HUES64 (cell line): Measurements from ENCODE around the gene CNNM1.

Experiments
- H3K27ac ChIP-seq: 2 replicates; pipeline ENCODE4 v1.7.0; 2013; ENCODE audit warnings: low read depth, low read length, inconsistent platforms
- H3K27me3 ChIP-seq: 2 replicates; pipeline ENCODE4 v1.6.1; 2013; ENCODE audit warnings: mild to moderate bottlenecking, low read length; ENCODE audit not compliant: insufficient read depth
- H3K36me3 ChIP-seq: 2 replicates; pipeline ENCODE4 v1.6.1; 2013; ENCODE audit warnings: mild to moderate bottlenecking, low read length; ENCODE audit not compliant: insufficient read depth
- H3K4me1 ChIP-seq: 2 replicates; pipeline ENCODE4 v1.6.1; 2013; ENCODE audit warnings: mild to moderate bottlenecking, low read length, moderate library complexity; ENCODE audit not compliant: insufficient read depth
- H3K4me3 ChIP-seq: 2 replicates; pipeline ENCODE4 v1.5.1; 2013; ENCODE audit warnings: mild to moderate bottlenecking, low read length, moderate library complexity
- H3K9ac ChIP-seq: 2 replicates; pipeline ENCODE4 v1.6.1; 2013; ENCODE audit warnings: mild to moderate bottlenecking, low read depth, low read length
- H3K9me3 ChIP-seq: 2 replicates; pipeline ENCODE4 v1.6.1; 2013; ENCODE audit warnings: low read depth, low read length; ENCODE audit not compliant: insufficient read depth
- WGBS: fragments of 150-250, 120-280 bp; methylation state at CpG from one replicate; pipeline ENCODE4 v1.1.7; 2013; ENCODE audit warnings: missing lambda C conversion rate; 5-methylcytosine and 5-hydroxymethylcytosine counted together

Gene CNNM1

GRCh38 chr10:99337901-99338300, 8.7 kb downstream of the CNNM1 start:
- Histone ChIP-seq H3K9me3 (no peaks in the 10 kb centered on the region), H3K27me3 (peaks cover 3% of the 10 kb centered on the region; the same call in 1 of the 2 replicates), H3K4me1 (no peaks in the 10 kb centered on the region), H3K9ac (no peak overlapping the region), H3K36me3 (no peaks in the 10 kb centered on the region), H3K4me3 (no peak overlapping the region), H3K27ac (no peak overlapping the region)

- 87% methylated on average over 1 of the region's 1 CpG for WGBS
- no peak overlapping the region for H3K4me3 ChIP-seq
- no peak overlapping the region for H3K27ac ChIP-seq
- no peaks in the 10 kb centered on the region for H3K4me1 ChIP-seq
- H3K27me3 ChIP-seq: no peaks in the 10 kb centered on the region
- H3K9me3 ChIP-seq: no peaks in the 10 kb centered on the region
- H3K36me3 ChIP-seq: no peaks in the 10 kb centered on the region
- no peak overlapping the region for H3K9ac ChIP-seq
Measured at GRCh38 chr10:99339077-99339476, 9.9 kb downstream of the CNNM1 start.

- no peaks in the 10 kb centered on the region for H3K9me3 ChIP-seq
- H3K4me1 ChIP-seq: 0 out of 2 replicates have a peak, but pooled peaks cover 3% of the 10 kb centered on the region
- H3K27ac ChIP-seq: no peak overlapping the region
- no peaks in the 10 kb centered on the region for H3K27me3 ChIP-seq
- WGBS: 89% methylated on average over 2 of the region's 3 CpGs
- H3K4me3 ChIP-seq: no peak overlapping the region
- no peaks in the 10 kb centered on the region for H3K36me3 ChIP-seq
- H3K9ac ChIP-seq: no peak overlapping the region
Measured at GRCh38 chr10:99339563-99340047, 10.4 kb downstream of the CNNM1 start.

- 0 out of 2 replicates have a peak, but pooled peaks cover 4% of the 10 kb centered on the region for H3K4me1 ChIP-seq
- WGBS: 100% methylated on average over 1 of the region's 3 CpGs
Measured at GRCh38 chr10:99340650-99341049, 11.5 kb downstream of the CNNM1 start.

GRCh38 chr10:99341248-99341647, 12.1 kb downstream of the CNNM1 start:
- 90% methylated on average over 3 of the region's 3 CpGs for WGBS
- 0 out of 2 replicates have a peak, but pooled peaks cover 4% of the 10 kb centered on the region for H3K4me1 ChIP-seq
- H3K9me3 ChIP-seq: no peaks in the 10 kb centered on the region
- H3K27ac ChIP-seq: no peak overlapping the region
- H3K36me3 ChIP-seq: no peaks in the 10 kb centered on the region
- H3K4me3 ChIP-seq: no peak overlapping the region
- H3K9ac ChIP-seq: no peak overlapping the region
- no peaks in the 10 kb centered on the region for H3K27me3 ChIP-seq

More at GRCh38 chr10:99340650-99341049, 11.5 kb downstream of the CNNM1 start:
- Histone ChIP-seq H3K27ac (no peak overlapping the region), H3K27me3 (no peaks in the 10 kb centered on the region), H3K4me3 (no peak overlapping the region), H3K9me3 (no peaks in the 10 kb centered on the region), H3K9ac (no peak overlapping the region), H3K36me3 (no peaks in the 10 kb centered on the region)

DNA sequence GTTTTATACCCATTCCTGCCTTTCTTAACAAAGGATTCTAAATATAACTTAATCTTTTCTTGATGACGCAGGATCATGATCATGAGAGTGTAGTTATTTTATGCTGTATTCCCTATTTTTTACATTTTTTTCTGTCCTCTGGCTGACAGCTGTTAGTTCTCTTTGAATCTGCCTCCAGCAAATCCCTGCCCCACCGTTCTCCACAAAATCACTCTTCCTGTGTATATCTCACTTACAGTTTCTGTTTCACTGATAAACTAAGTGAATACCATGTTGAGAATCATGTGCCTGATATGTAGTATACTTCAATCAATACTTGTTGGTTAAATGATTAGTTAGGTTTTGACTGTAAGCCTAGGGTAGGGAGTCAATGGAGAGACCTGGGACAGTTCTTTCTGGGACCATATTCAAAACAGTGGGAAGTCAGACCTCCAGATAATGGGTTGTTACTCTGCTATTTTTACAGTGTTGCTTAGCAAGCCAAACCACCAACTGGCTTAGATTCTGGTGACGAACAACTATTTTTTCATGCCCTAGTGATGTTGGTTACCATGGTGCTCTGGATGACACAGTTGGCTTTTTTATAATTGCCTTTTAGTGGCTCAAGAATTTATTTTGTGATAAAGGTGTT, 12.8 kb downstream of the CNNM1 start:
- WGBS: 84% methylated on average over 2 of the region's 3 CpGs
- Histone ChIP-seq H3K4me3 (no peak overlapping the region), H3K36me3 (no peaks in the 10 kb centered on the region), H3K9me3 (no peaks in the 10 kb centered on the region), H3K9ac (no peak overlapping the region), H3K27me3 (no peaks in the 10 kb centered on the region), H3K27ac (no peak overlapping the region), H3K4me1 (0 out of 2 replicates have a peak, but pooled peaks cover 4% of the 10 kb centered on the region)

DNA sequence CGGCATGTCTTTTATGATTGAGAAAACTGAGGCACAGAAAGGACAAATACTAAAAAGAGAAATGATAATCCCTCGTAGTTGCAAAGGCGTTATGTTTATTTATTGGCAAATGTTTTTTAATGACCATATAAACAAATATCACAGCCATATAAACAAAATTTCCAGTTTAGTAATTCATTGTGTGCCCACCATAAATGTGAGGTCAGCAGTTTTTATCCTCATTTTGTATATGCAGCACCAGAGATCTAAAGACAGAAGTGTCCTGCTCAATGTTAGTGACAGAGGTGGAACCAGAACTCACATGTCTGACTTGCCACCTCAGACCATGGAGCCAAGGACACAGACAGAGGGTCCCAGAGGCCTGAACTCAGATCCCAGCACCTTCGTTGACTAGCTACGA, 14.1 kb downstream of the CNNM1 start:
- 97% methylated on average over 5 of the region's 5 CpGs for WGBS
- Histone ChIP-seq H3K27ac (no peak overlapping the region), H3K4me1 (0 out of 2 replicates have a peak, but pooled peaks cover 4% of the 10 kb centered on the region), H3K27me3 (no peaks in the 10 kb centered on the region), H3K4me3 (no peak overlapping the region), H3K9ac (no peak overlapping the region), H3K9me3 (no peaks in the 10 kb centered on the region), H3K36me3 (no peaks in the 10 kb centered on the region)

DNA sequence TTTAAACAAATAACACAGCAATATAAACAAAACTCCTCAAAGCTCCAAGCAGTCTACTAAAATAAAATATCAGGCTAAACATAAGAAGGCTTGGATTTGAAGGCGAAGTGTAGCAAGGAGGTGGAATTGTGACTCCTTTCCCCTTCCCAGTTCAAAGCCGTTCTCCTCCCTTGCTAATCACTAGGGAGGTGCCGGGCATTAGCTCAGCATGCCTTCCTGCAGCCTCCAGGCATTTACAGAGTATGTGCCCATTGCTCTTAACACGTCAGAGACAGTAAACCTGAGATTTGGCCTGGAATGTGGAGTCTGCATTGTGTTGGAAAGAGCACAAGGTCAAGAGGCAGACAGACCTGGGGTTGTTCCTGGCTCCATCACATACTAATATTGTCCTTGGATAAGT, 15.6 kb downstream of the CNNM1 start:
- no peaks in the 10 kb centered on the region for H3K9me3 ChIP-seq
- H3K36me3 ChIP-seq: no peaks in the 10 kb centered on the region
- WGBS: 32% methylated on average over 4 of the region's 4 CpGs
- H3K9ac ChIP-seq: no peak overlapping the region
- H3K4me3 ChIP-seq: no peak overlapping the region
- 0 out of 2 replicates have a peak, but pooled peaks cover 4% of the 10 kb centered on the region for H3K4me1 ChIP-seq
- no peak overlapping the region for H3K27ac ChIP-seq
- H3K27me3 ChIP-seq: no peaks in the 10 kb centered on the region

DNA sequence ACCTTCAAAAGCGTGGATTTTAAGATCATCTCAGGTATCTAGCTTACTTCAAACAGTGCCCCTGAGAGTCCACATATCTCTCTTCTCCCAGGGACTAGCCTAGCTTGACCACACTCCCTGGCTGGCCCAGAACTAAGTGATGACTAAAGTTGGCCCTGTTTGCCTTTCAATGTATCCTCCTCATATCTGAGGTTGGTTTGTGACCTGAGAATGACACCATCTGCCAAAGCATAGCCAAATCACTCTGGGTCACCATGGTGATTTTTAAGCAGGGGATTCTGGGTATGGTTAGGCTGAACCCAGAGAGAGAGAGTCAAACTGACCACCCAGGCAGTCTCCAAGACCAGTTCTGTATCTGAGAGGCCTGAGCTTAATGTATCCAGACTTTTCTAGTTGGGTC, 16.2 kb downstream of the CNNM1 start:
- Histone ChIP-seq H3K27ac (no peak overlapping the region), H3K4me3 (no peak overlapping the region), H3K9me3 (no peaks in the 10 kb centered on the region), H3K36me3 (no peaks in the 10 kb centered on the region), H3K27me3 (no peaks in the 10 kb centered on the region), H3K4me1 (0 out of 2 replicates have a peak, but pooled peaks cover 4% of the 10 kb centered on the region), H3K9ac (no peak overlapping the region)
- WGBS: 91% methylated on average over 1 of the region's 1 CpG

DNA sequence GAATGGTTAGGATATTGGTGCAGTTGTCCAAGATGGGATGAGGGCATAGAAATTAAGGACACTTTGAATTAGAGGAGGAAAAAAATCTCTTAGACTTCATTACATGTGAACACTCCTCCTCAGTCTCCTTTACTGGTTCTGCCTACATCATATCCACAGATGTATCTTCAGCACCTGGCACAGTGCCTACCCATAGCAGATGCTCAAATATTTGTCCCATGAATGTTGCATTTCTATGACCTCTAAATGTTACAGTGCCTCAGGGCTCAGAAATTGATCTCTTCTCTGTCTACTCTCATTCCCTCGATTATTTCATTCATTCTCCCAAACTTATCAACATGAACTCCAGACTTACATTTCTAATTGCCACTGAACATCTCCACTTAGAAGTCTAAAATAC, 17.1 kb downstream of the CNNM1 start:
- no peak overlapping the region for H3K4me3 ChIP-seq
- H3K27ac ChIP-seq: no peak overlapping the region
- no peaks in the 10 kb centered on the region for H3K36me3 ChIP-seq
- H3K27me3 ChIP-seq: no peaks in the 10 kb centered on the region
- no peaks in the 10 kb centered on the region for H3K9me3 ChIP-seq
- 98% methylated on average over 1 of the region's 1 CpG for WGBS
- H3K4me1 ChIP-seq: 0 out of 2 replicates have a peak, but pooled peaks cover 4% of the 10 kb centered on the region
- H3K9ac ChIP-seq: no peak overlapping the region

GRCh38 chr10:99347672-99348071, 18.5 kb downstream of the CNNM1 start:
- Histone ChIP-seq H3K4me1 (0 out of 2 replicates have a peak, but pooled peaks cover 4% of the 10 kb centered on the region), H3K9ac (no peak overlapping the region), H3K9me3 (no peaks in the 10 kb centered on the region), H3K4me3 (no peak overlapping the region), H3K27ac (no peak overlapping the region), H3K27me3 (no peaks in the 10 kb centered on the region), H3K36me3 (no peaks in the 10 kb centered on the region)
- WGBS: 82% methylated on average over 4 of the region's 5 CpGs
